ENCODE measurements around the gene MOB3A. TPM values are rescaled to one million over a fixed set of nuclear protein-coding genes. Genes with fewer than 3 reads are reported as not detected.
A peak's percentile ranks its signal among the peaks of the same experiment; 100 is the strongest.

Gene MOB3A
- total and polyA plus RNA-seq, 2 of the 13 experiments (the other 11 are each of a cell fraction or from before 2014, with no cell fraction given), result 3.5 to 17.8 TPM

DNA sequence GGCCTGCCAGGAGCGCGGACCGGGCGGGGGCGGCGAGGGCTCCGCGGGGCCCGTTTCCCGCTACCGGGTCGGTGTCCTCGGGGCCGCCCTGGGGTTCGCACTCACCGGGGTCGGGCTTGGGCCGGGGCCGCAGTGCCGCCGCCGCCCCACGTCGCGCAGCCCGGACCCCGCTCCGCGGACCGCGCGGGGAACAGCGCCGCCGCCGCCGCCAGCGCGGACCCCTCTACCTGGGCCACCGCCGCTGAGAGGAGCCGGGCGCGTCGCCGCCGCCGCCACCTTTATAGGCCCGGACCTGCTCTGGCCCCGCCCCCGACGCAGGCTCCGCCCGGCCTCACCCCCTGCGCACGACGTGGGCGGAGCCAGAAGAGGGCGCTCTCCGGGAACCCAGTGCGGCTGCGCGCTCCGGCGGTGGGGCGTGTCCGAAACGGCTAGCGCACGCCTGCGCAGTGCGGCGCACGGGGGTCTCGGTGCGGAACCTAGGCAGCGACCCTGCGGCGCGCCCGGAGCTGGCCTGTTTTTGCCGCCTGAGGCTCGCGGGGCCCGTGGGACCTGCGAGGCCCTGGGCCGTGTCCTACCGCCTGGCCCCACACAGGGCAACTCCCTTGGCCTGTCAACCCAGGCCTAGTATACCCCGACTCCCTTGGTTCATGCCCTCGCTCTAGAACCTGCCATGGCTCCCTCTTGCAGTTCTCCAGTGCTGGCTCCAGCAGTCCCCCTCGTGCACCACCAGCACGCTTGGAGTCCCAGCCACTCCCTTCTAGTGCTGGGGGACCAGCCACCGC, 44.9 kb downstream of the MOB3A start, which contains the start of gene MKNK2 (continued):
- TF ChIP-seq, protein P1, sequence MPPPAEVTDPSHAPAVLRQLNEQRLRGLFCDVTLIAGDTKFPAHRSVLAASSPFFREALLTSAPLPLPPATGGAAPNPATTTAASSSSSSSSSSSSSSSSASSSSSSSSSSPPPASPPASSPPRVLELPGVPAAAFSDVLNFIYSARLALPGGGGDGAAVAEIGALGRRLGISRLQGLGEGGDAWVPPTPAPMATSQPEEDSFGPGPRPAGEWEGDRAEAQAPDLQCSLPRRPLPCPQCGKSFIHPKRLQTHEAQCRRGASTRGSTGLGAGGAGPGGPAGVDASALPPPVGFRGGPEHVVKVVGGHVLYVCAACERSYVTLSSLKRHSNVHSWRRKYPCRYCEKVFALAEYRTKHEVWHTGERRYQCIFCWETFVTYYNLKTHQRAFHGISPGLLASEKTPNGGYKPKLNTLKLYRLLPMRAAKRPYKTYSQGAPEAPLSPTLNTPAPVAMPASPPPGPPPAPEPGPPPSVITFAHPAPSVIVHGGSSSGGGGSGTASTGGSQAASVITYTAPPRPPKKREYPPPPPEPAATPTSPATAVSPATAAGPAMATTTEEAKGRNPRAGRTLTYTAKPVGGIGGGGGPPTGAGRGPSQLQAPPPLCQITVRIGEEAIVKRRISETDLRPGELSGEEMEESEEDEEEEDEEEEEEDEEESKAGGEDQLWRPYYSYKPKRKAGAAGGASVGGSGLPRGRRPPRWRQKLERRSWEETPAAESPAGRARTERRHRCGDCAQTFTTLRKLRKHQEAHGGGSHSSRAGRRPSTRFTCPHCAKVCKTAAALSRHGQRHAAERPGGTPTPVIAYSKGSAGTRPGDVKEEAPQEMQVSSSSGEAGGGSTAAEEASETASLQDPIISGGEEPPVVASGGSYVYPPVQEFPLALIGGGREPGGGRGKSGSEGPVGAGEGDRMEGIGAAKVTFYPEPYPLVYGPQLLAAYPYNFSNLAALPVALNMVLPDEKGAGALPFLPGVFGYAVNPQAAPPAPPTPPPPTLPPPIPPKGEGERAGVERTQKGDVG (CRISPR knock-in tag; IDR thresholded peaks at IDR 0.05; ENCODE audit: borderline replicate concordance), result no peak
- TF ChIP-seq YY1 (IDR thresholded peaks at IDR 0.05; ENCODE audit: insufficient read depth, insufficient replicate concordance, low read depth, low read length) (peak; percentile 59), CREB1 (IDR thresholded peaks at IDR 0.05) (peak; percentile 80), CREB1 (CRISPR knock-in tag; IDR thresholded peaks at IDR 0.05) (no peak), PAX8 (CRISPR knock-in tag; IDR thresholded peaks at IDR 0.05; ENCODE audit: borderline replicate concordance) (0 out of 2 replicates have a peak, but pooled peaks have one; percentile 67), SMAD3 (CRISPR knock-in tag; IDR thresholded peaks at IDR 0.05) (peak; percentile 24; the same call in 1 of the 2 replicates), FOSL2 (CRISPR knock-in tag; IDR thresholded peaks at IDR 0.05) (peak; percentile 10; the same call in 1 of the 2 replicates), ZNF878 (CRISPR knock-in tag; IDR thresholded peaks at IDR 0.05) (no peak), KLF13 (CRISPR knock-in tag; IDR thresholded peaks at IDR 0.05) (0 out of 2 replicates have a peak, but pooled peaks have one; percentile 50), MIER2 (CRISPR knock-in tag; IDR thresholded peaks at IDR 0.05) (no peak), ZNF264 (CRISPR knock-in tag; IDR thresholded peaks at IDR 0.05) (peak; percentile 33; the same call in 1 of the 2 replicates), MAFK (conservative IDR thresholded peaks at IDR 0.05 in 1 of 2, IDR thresholded peaks at IDR 0.05 in 1 of 2; ENCODE audit: low read length in 2 of 2) (no peak), SP4 (CRISPR knock-in tag; IDR thresholded peaks at IDR 0.05) (peak; percentile 98), SALL1 (CRISPR knock-in tag; IDR thresholded peaks at IDR 0.05) (peak; percentile 76), THAP11 (CRISPR knock-in tag; IDR thresholded peaks at IDR 0.05) (peak; percentile 60), AHR (CRISPR knock-in tag; IDR thresholded peaks at IDR 0.05) (no peak)
- TF ChIP-seq, protein P2, sequence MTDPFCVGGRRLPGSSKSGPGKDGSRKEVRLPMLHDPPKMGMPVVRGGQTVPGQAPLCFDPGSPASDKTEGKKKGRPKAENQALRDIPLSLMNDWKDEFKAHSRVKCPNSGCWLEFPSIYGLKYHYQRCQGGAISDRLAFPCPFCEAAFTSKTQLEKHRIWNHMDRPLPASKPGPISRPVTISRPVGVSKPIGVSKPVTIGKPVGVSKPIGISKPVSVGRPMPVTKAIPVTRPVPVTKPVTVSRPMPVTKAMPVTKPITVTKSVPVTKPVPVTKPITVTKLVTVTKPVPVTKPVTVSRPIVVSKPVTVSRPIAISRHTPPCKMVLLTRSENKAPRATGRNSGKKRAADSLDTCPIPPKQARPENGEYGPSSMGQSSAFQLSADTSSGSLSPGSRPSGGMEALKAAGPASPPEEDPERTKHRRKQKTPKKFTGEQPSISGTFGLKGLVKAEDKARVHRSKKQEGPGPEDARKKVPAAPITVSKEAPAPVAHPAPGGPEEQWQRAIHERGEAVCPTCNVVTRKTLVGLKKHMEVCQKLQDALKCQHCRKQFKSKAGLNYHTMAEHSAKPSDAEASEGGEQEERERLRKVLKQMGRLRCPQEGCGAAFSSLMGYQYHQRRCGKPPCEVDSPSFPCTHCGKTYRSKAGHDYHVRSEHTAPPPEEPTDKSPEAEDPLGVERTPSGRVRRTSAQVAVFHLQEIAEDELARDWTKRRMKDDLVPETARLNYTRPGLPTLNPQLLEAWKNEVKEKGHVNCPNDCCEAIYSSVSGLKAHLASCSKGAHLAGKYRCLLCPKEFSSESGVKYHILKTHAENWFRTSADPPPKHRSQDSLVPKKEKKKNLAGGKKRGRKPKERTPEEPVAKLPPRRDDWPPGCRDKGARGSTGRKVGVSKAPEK (CRISPR knock-in tag; IDR thresholded peaks at IDR 0.05; ENCODE audit: borderline replicate concordance), result no peak
- TF ChIP-seq, protein P3, sequence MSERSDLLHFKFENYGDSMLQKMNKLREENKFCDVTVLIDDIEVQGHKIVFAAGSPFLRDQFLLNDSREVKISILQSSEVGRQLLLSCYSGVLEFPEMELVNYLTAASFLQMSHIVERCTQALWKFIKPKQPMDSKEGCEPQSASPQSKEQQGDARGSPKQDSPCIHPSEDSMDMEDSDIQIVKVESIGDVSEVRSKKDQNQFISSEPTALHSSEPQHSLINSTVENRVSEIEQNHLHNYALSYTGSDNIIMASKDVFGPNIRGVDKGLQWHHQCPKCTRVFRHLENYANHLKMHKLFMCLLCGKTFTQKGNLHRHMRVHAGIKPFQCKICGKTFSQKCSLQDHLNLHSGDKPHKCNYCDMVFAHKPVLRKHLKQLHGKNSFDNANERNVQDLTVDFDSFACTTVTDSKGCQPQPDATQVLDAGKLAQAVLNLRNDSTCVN (CRISPR knock-in tag; IDR thresholded peaks at IDR 0.05; ENCODE audit: borderline replicate concordance), result peak; percentile 62; the same call in 1 of the 2 replicates
- TF ChIP-seq, protein P4, sequence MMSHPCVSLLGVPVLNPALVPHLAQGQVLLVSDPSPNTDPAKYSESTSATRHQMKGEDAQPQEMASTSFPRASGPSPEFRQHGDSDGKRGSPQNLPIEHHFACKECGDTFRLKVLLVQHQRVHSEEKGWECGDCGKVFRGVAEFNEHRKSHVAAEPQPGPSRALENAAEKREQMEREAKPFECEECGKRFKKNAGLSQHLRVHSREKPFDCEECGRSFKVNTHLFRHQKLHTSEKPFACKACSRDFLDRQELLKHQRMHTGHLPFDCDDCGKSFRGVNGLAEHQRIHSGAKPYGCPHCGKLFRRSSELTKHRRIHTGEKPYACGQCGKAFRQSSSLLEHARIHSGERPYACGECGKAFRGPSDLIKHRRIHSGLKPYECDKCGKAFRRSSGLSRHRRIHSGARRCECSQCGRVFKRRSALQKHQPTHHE (CRISPR knock-in tag; IDR thresholded peaks at IDR 0.05; ENCODE audit: borderline replicate concordance), result 0 out of 2 replicates have a peak, but pooled peaks have one; percentile 90
- TF ChIP-seq, protein P5, sequence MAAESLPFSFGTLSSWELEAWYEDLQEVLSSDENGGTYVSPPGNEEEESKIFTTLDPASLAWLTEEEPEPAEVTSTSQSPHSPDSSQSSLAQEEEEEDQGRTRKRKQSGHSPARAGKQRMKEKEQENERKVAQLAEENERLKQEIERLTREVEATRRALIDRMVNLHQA (CRISPR knock-in tag; IDR thresholded peaks at IDR 0.05), result no peak; the same call in 1 of the 2 replicates

All from HepG2 (cell line).